GM12892 (cell line): ENCODE measurements around the gene FRMD3.

Experiments
- POLR2A ChIP-seq: IDR thresholded peaks from 2 replicates; pipeline ENCODE4 v1.6.1; 2011; ENCODE audit warnings: low read depth, low read length, control low read depth
- POLR2AphosphoS5 ChIP-seq: IDR thresholded peaks from 2 replicates; pipeline ENCODE4 v1.6.1; 2011; ENCODE audit warnings: low read depth, low read length, control low read depth

- TF ChIP-seq POLR2AphosphoS5: no peak
- no peak for TF ChIP-seq POLR2A
Observed at GRCh38 chr9:83270116-83270515, 268.1 kb downstream of the FRMD3 start.
